DOHH2 (cell line): ENCODE measurements around the gene PLPPR5.

Source experiments
- H3F3A ChIP-seq: fragments of 200-600 bp; sonication (generic), shearing (Covaris generic); 2 replicates; pipeline ENCODE4 v1.6.0; 2016; ENCODE audit warnings: antibody characterized with exemption, mild to moderate bottlenecking; ENCODE audit not compliant: control insufficient read depth, insufficient read depth
- H3K27ac ChIP-seq: fragments of 200-600 bp; sonication (generic); 2 replicates; pipeline ENCODE4 v1.5.1; 2014; ENCODE audit warnings: low read depth, mild to moderate bottlenecking, low read length, moderate library complexity
- H3K27me3 ChIP-seq: fragments of 200-600 bp; sonication (generic); 2 replicates; pipeline ENCODE4 v1.6.1; 2014; ENCODE audit warnings: mild to moderate bottlenecking, low read length, mixed read lengths; ENCODE audit not compliant: control insufficient read depth
- H3K36me3 ChIP-seq: fragments of 200-600 bp; sonication (generic); 2 replicates; pipeline ENCODE4 v1.6.1; 2014; ENCODE audit warnings: mild to moderate bottlenecking, low read length, moderate library complexity, mixed read lengths; ENCODE audit not compliant: control insufficient read depth
- H3K4me1 ChIP-seq: fragments of 200-600 bp; sonication (generic); 2 replicates; pipeline ENCODE4 v1.6.1; 2014; ENCODE audit warnings: mild to moderate bottlenecking, low read length, mixed read lengths; ENCODE audit not compliant: control insufficient read depth
- H3K4me2 ChIP-seq: fragments of 200-600 bp; sonication (generic); 2 replicates; pipeline ENCODE4 v1.6.0; 2014; ENCODE audit warnings: mild to moderate bottlenecking, low read length, moderate library complexity
- H3K4me3 ChIP-seq: fragments of 200-600 bp; sonication (generic); 2 replicates; pipeline ENCODE4 v1.5.1; 2014; ENCODE audit warnings: mild to moderate bottlenecking, low read length, mixed read lengths
- H3K79me2 ChIP-seq: fragments of 200-600 bp; sonication (generic); 2 replicates; pipeline ENCODE4 v1.6.1; 2014; ENCODE audit warnings: mild to moderate bottlenecking, low read length, mixed read lengths; ENCODE audit not compliant: control insufficient read depth
- H3K9me2 ChIP-seq: fragments of 200-600 bp; sonication (generic); replicated peaks from 2 replicates; pipeline ENCODE4 v1.6.1; 2014; ENCODE audit warnings: mild to moderate bottlenecking, low read length, mixed read lengths; ENCODE audit not compliant: control insufficient read depth
- H3K9me3 ChIP-seq: fragments of 200-600 bp; sonication (generic); 2 replicates; pipeline ENCODE4 v1.6.1; 2014; ENCODE audit warnings: antibody characterized with exemption, low read length, mixed read lengths; ENCODE audit not compliant: control insufficient read depth, insufficient read depth
- H4K20me1 ChIP-seq: fragments of 200-600 bp; sonication (generic); 2 replicates; pipeline ENCODE4 v1.6.0; 2014; ENCODE audit warnings: low read depth, mild to moderate bottlenecking, antibody characterized with exemption, low read length, moderate library complexity; ENCODE audit not compliant: control insufficient read depth, insufficient read depth
- CTCF ChIP-seq: fragments of 200-600 bp; sonication (generic); IDR thresholded peaks from one replicate; pipeline ENCODE4 v1.5.1; 2014; ENCODE audit warnings: antibody characterized with exemption, mild to moderate bottlenecking, low read depth, low read length; ENCODE audit not compliant: poor library complexity, severe bottlenecking
- EZH2phosphoT487 ChIP-seq: fragments of 200-600 bp; sonication (generic); IDR thresholded peaks from 2 replicates; pipeline ENCODE4 v1.6.1; 2017; ENCODE audit warnings: borderline replicate concordance, mild to moderate bottlenecking, antibody characterized with exemption, low read length, moderate library complexity, mixed read lengths

PLPPR5 gene

DNA sequence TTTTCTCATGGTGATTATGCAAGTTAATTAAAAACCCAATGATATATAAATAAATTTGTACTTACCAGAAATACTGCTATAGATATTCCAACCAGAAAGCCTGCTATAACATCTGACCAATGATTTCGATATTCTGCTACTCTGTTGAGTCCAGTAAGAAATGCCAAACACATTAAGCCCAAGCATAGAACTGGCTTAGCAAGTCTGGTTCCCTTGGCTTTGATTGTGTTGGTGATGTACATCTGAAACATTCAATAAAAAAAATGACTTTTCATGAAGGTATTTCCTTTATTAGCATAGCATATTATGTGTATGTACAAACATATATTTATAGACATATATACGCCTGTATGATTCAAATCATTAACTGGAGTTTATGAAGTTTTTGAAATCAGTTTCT lies 82.8 kb downstream of the PLPPR5 start:
- no peaks in the 10 kb centered on the region for H3K79me2 ChIP-seq
- no peaks in the 10 kb centered on the region for H3K4me1 ChIP-seq
- no peak overlapping the region for H3K4me3 ChIP-seq
- H3K9me2 ChIP-seq: no peaks in the 10 kb centered on the region
- H3K27ac ChIP-seq: no peak overlapping the region
- TF ChIP-seq CTCF: no peak
- no peak for TF ChIP-seq EZH2phosphoT487
- H3K4me2 ChIP-seq: no peak overlapping the region
- no peaks in the 10 kb centered on the region for H3K9me3 ChIP-seq
- no peaks in the 10 kb centered on the region for H4K20me1 ChIP-seq
- H3K27me3 ChIP-seq: no peaks in the 10 kb centered on the region
- no peaks in the 10 kb centered on the region for H3K36me3 ChIP-seq
- H3F3A ChIP-seq: no peaks in the 10 kb centered on the region

GRCh38 chr1:98920441-98921110 lies 84.1 kb downstream of the PLPPR5 start:
- H4K20me1 ChIP-seq: no peaks in the 10 kb centered on the region
- no peak overlapping the region for H3K4me2 ChIP-seq
- H3F3A ChIP-seq: no peaks in the 10 kb centered on the region
- no peak overlapping the region for H3K4me3 ChIP-seq
- no peak overlapping the region for H3K27ac ChIP-seq
- H3K9me3 ChIP-seq: no peaks in the 10 kb centered on the region
- H3K9me2 ChIP-seq: no peaks in the 10 kb centered on the region
- H3K4me1 ChIP-seq: no peaks in the 10 kb centered on the region
- H3K79me2 ChIP-seq: no peaks in the 10 kb centered on the region
- no peaks in the 10 kb centered on the region for H3K36me3 ChIP-seq
- no peaks in the 10 kb centered on the region for H3K27me3 ChIP-seq
- TF ChIP-seq CTCF (no peak), EZH2phosphoT487 (no peak)

DNA sequence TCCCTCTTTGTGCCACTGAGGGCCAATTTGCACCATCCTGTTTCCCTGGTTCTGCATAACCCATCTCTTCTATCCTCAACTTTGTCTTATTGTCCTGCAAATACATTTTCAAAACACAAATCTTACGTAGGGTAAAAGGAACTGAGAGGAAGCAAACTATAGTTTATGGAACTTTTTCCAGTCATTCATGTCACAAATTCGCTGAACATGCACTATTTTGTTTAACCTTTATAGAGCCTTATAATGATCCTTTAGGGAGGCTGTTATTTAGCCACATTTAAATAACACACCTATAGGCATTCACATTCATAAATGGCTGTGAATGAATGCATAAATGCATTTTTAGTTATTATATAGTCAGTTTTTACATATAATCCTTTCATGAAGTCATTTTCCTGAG lies 85.0 kb downstream of the PLPPR5 start:
- TF ChIP-seq EZH2phosphoT487 (no peak), CTCF (no peak)
- H3K4me2 ChIP-seq: no peak overlapping the region
- H3K27ac ChIP-seq: no peak overlapping the region
- H3K9me2 ChIP-seq: no peaks in the 10 kb centered on the region
- no peaks in the 10 kb centered on the region for H3K27me3 ChIP-seq
- H3K9me3 ChIP-seq: no peaks in the 10 kb centered on the region
- no peaks in the 10 kb centered on the region for H3K36me3 ChIP-seq
- H3K4me3 ChIP-seq: no peak overlapping the region
- no peaks in the 10 kb centered on the region for H3K79me2 ChIP-seq
- H3K4me1 ChIP-seq: no peaks in the 10 kb centered on the region
- no peaks in the 10 kb centered on the region for H4K20me1 ChIP-seq
- H3F3A ChIP-seq: no peaks in the 10 kb centered on the region
